ENCODE data around the gene OR51B6.
"Not testable (repeated sequence)": the region's sequence is repeated elsewhere in the genome, so short reads cannot be mapped to it uniquely, and the experiment has no call there.

OR51B6 gene, protein sequence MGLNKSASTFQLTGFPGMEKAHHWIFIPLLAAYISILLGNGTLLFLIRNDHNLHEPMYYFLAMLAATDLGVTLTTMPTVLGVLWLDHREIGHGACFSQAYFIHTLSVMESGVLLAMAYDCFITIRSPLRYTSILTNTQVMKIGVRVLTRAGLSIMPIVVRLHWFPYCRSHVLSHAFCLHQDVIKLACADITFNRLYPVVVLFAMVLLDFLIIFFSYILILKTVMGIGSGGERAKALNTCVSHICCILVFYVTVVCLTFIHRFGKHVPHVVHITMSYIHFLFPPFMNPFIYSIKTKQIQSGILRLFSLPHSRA

DNA sequence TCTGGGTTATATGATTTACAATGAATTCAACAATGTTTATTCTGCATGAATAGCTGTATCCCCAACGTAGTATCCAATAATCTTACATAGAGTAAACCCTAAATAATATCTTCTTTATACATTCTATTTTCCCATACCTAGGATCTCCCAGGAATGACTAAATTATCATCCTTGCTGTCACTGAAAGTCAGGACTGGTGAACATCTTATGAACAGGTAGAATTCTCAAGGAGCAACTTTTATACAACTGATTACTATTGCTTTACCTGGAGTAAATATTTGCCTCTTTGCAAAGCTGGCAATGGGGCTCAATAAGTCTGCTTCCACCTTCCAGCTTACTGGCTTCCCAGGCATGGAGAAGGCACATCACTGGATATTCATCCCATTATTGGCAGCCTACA is at the start of gene OR51B6:
TSS of gene OR51B6 (plus strand) at position 301 of the 400 bp plus-strand sequence. CDS start at position 301, 0 bp downstream.
- no peak for DNase-seq

DNA sequence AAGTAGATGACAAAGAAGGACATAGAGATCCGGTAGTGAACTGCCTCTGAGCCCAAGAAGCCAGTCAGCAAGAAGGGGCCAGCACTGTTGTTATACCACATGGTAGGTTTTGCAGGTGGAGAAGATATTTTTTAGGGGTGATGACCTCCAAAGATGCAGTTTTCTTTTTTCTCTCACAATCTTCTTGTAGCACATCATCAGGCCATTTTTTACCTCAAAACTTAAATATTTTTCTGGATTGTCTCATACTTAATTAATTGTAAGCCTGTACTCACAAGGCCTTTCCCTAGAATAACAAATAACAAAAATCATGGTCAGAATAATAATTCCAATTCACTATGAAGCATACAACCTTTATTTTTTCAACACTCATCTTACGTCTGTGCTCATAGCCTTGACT is 49.5 kb upstream of the OR51B6 start, which contains the start of gene OR51B4:
TSS of gene OR51B4 (minus strand) at position 101 of the 400 bp plus-strand sequence. CDS start at position 101, 0 bp downstream.
- no peak for DNase-seq

DNA sequence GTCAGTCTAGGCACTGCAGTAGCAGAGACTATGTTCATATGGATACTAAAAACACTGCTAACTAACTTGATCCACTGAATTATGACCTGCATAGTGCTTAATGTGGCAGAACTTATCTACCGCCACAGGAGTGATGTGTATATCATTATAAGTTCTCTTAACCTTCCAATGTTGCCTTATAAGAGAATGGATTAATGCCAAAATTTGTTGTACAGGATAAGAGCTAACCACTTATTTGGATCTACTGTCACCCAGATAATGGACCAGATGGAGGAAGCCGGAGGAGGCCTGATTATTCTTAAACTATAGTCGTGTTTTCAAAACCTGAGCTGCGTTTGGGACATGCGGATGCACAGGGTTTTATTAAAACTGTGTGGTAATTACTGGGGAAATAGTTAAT is 47.7 kb upstream of the OR51B6 start:
- no peak for DNase-seq

DNA sequence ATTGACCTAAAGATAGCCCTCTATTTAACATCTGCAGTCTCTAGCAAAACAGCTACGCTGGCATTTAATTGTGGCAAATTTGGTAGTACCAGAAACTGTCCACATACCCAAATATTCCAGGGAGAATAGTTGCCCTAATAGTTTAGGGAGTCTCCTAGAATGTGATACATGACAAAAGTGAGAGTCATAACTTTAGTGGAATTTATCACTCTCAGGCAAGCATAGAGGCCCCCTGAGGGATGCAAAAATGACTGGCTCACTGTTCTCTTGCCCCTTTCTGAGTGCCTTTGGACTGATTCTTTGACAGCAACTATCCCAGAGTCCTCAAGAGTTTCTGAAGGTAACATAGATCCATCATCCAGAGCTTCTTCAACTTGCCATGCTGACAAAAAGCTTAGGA is 47.3 kb upstream of the OR51B6 start:
- DNase-seq, result no peak

DNA sequence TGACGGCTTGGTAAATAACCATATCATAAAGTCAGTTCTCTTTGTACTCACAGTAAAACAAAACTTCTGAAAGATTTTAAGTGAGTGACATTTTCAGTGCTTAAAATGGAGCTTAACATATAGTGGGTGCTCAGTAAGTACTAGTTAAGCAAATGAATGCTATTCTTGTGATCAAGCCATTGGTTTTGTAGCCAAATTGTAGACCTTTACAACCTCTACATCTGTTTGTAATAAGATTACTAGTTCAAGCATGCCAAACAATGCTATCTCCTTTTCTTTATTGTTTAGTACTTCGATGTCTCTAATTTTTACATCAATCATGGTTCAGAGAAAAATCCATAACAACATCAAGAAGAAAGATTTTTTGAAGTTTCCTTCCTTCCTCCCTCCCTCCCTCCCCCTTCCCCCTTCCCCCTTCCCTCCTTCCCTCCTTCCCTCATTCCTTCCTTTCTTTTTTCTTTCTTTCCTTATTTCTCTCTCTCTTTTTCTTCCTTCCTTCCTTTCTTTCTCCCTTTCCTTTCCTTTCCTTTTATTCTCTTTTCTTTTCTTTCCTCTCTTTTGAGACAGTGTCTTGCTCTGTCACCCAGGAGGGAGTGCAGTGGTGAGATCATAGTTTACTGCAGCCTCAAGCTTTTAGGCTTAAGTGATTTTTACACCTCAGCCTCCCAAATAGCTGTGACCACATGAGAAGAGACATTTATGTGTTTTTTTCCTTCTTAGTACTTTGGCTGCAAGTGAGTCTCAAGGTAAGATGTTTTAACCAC is 43.9 kb upstream of the OR51B6 start:
- no peak for DNase-seq

DNA sequence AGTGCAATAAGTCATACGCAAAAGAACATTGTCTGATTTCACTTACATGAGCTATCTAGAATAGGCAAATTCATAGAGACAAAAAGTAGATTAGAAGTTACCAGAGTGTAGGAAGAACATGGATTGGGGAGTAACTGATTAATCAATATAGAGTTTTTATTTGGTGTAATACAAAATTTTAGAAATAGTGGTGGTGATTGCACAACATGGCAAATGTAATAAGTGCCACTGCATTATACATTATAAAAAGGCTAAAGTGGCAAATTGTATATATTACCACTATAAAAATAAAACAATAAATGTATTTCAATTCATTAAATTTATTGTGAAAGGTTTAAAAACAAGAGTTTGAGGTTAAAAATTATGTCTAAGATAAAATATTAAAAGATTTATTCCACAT is 40.9 kb upstream of the OR51B6 start:
- DNase-seq, result no peak

DNA sequence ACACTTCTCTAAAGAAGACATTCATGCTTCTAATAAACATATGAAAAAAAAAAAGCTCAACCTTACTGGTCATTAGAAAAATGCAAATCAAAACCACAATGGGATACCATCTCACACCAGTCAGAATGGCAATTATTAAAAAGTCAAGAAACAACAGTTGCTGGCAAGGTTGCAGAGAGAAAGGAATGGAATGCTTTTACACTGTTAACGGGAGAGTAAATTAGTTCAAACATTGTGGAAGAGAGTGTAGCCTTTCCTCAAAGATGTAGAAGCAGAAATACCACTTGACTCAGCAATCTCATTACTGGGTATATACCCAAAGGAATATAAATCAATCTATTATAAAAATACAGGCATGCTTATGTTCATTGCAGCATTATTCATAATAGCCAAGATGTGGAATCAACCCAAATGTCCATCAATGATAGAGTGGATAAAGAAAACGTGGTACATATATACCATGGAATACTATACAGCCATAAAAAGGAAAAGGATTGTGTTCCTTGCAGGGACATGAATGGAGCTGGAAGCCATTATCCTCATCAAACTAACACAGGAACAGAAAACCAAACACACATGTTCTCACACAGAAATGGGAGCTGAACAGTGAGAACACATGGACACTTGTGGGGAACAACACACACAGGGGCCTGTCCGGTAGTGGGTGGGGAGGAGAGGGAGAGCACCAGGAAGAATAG is 37.8 kb upstream of the OR51B6 start:
- not testable (repeated sequence) for DNase-seq

DNA sequence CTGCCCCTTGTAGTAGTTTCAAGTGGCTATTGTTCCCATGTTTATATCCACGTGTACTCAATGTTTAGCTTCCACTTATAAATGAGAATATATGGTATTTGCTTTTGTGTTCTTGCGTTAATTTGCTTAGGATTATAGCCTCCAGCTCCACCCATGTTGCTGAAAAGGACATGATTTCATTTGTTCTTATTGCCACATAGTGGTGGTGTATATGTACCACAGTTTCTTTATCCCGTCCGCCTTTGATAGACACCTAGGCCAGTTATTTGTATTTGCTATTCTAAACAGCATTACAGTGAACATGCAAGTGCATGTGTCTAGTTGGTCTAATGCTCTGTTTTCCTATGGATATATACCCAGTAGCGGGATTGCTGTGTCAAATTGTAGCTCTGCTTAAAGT is 34.0 kb upstream of the OR51B6 start:
- no peak for DNase-seq

DNA sequence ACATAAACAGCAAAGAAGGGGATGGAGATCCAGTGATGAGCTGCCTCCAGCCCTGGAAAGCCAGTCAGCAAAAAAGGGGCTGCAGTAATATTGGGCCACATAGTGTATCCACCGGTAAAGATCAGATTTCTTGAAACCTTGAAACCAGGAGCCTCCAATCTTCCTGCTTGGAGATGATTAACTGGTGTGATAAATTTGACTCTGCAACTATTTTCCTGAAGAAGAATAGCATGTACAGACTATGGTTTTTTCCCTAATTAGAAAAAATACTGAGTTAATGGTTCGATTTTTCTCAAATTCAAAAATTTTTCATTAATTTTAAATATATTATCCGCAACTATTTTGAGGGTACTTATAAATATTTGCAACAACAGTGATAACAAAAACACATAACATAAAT is 27.1 kb upstream of the OR51B6 start, which contains the start of gene OR51B2:
TSS of gene OR51B2 (minus strand) at position 101 of the 400 bp plus-strand sequence. CDS start at position 101, 0 bp downstream.
- DNase-seq, result no peak

DNA sequence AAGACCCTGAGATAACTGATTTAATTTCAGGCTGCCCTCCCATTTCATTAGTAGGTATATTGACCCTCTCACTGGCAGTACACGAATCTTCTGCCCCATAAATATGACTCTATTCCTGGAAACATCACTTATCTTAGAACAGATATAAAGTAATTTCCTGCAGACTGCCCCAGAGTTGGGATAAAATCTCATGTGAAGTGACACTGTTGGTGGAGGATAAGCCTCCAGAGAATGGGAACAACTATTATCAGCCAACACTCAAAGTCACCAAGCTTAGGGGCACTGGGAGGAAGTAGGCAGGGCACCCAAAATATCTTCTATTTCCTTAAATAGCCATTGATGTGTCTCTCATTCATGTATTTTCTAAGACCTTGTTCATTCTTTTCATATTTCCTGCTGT is 16.1 kb upstream of the OR51B6 start:
- no peak for DNase-seq

DNA sequence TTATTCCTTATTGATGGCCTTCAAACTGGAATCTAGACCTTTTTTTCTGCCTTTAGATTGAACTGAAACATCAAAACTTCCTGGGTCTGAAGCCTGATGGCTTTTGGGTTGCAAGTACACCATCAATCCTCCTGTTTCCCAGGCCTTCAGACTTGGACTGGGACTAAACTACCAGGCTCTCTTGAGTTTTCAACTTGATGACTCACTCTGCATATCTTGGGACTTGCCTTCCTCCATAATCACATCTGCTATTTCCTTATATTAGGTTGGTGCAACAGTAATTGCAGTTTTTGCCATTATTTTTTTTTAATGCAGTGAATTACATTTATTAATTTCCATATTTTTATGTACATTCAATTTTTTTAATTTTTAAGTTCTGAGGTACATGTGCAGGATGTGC is 15.0 kb upstream of the OR51B6 start:
- DNase-seq, result no peak

DNA sequence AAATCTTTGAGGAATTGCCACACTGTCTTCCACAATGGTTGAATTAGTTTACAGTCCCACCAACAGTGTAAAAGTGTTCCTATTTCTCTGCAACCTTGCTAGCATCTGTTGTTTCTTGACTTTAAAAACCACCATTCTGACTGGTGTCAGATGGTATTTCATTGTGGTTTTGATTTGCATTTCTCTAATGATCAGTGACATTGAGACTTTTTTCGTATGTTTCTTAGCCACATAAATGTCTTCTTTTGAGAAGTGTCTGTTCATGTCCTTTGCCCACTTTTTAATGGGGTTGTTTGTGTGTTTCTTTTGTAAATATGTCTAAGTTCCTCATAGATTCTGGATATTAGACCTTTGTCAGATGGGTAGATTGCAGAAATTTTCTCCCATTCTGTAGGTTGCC is 14.1 kb upstream of the OR51B6 start:
- not testable (repeated sequence) for DNase-seq

DNA sequence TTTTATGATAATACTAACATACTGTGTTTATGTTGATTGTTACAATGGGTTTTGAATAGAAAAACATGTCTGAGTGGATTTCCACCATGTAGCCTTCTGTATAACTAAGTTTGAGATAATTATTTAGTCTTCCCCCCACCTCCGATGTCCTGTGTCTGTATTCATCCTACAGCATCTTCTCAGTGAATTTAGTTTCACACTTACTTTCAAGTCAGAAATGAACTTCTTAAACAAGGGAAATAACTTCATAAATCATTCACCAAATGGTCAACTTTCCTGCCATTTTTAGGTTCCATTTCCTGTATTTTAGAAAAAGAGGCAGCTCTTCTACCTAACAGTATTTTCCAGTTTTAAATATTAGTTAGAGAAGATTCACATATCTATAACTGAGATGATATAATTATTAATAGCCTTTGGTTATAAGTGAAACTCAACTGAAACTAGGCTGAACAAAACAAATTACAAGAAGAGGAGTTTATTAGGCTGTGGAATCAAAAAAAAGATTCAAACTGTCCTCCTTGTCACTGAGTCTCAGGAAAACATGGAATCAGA is 11.5 kb upstream of the OR51B6 start:
- DNase-seq, result no peak

DNA sequence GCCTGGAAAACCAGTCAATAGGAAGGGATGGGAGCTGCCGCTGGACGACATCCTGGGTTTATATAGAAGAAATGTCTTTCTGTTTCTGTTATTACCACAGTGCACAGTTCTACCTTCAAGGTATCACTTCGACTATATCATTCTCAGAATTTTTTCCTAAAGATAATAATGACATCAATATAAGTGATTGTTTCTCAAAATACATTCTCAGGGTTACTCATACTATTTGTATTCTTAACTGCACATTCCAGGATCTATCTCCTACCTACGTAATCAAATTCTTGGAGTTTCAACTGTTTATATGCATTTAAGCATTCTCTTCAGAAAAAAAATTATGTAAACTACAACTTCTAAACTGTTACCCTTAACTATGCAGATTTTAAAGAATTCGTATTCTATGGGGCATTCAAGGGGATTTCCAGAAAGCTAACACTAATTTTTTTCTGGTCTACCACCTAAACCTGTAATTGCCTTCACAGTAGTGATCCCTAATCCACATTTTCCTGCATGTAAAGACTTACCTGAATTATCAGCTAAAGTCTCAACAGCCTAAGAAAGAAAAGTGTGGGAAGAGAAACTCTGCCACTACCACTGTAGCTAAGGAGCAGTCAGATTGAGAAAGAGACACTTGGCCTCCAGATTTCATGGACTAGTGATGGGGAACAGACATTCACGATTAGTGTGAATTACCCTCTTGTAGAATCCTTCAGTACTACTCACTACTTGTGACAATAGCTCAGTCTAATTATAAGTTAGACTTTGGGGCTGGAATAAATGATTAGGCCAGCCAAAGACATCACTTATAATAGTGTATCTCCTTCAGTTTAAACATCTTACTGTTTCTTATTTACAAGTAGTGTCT is 7.6 kb upstream of the OR51B6 start, which contains the start of gene OR51B5:
TSS of gene OR51B5 (minus strand) at position 51 of the 862 bp plus-strand sequence. CDS start at position 51, 0 bp downstream.
- DNase-seq, result no peak

DNA sequence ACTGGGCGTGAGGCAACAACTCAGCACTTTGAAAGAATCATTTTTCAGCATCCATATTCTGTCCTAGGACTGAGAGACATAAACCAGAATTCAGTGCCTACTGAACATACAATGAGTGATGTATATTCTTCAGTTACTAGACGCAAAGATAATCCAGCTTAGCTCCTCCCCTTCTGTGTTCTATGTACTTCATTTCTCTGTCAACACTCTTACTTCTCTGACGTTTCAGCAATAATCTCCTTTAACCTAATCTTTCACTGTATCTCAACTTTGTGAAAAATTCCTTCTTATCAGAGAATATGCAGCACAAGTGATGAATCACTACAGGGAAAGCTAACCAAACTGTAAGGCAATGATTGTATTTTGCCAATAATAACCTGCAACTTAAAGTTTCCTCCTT is 5.5 kb upstream of the OR51B6 start:
- DNase-seq, result no peak

DNA sequence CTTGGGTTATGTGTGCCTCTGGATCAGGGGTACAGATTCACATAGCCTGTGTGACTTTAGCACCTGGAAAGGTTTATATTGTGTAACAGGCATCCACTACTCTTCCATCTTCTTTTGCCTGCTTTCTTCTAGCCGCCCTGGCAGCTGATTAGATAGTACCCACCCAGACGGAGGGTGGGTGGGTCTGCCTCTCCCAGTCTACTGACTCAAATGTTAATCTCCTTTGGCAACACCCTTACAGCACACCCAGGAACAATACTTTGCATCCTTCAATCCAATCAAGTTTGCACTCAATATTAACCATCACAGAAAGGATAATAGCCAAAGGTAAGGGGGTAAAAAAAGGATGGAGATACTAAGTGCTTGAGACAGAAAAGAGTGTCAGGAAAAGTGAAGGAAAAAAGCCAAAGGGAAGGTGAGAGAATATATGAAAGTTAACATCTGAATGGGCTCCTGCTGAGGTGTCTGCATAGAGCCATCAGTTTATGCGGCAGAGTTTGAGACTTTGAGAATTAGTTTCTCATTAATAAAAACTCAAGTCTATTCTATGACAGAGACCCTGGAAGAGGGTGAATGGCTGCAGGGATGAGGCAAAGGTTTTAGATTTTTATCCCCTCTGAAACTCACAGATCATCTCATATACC is 2.6 kb upstream of the OR51B6 start:
- no peak for DNase-seq

DNA sequence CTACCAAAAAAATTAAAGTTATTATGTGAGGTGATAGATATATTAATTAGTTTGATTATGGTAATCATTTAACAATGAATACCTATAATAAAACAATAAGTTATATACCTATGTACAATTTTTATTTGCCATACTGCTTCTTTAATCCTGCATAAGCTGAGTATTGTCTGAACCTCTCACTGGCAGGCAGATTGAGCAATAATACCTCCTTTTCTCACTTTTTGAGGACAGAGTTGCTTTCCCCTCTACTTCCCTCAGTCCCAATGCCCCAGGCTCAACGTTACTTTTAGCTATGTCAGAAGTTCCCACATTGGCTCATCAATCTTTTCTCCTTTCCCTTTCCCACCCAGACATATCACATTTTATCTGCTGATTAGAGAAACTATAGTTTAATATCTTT is 1.8 kb upstream of the OR51B6 start:
- no peak for DNase-seq

DNA sequence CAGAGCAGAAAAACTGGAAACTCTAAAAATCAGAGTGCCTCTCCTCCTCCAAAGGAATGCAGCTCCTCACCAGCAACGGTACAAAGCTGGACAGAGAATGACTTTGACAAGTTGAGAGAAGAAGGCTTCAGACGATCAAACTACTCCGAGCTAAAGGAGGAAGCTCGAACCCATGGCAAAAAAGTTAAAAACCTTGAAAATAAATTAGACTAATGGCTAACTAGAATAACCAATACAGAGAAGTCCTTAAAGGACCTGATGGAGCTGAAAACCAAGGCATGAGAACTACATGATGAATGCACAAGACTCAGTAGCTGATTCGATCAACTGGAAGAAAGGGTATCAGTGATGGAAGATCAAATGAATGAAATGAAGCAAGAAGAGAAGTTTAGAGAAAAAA is 4.7 kb downstream of the OR51B6 start:
- not testable (repeated sequence) for DNase-seq

DNA sequence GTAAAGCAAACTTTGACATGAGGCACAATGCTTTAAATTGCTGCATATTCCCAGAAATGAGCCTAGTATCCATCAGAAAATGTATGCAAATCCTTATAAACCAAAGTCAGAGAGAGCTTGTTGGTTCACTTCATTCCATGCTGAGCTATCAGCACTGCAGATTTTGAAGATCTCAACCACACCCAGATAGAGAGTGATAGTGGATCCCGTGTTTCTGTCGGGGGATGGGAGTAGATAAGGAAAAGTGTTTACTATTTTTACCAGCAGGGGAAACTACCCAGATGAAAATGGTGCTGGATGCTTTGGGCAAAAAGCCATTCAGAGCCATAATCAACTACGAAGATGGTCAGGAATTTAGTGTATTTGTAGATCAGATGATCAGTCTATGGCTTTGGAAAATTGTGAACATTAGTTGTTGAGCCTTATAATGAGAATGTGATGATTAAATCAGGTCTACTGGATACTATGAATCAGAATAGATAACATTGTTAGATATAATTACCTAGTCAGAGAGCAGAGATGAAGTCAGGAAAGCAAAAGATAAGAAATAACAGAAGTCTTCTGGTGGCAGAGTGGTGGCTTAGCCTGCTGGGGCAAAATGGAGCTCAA is 10.8 kb downstream of the OR51B6 start:
- DNase-seq, result no peak

DNA sequence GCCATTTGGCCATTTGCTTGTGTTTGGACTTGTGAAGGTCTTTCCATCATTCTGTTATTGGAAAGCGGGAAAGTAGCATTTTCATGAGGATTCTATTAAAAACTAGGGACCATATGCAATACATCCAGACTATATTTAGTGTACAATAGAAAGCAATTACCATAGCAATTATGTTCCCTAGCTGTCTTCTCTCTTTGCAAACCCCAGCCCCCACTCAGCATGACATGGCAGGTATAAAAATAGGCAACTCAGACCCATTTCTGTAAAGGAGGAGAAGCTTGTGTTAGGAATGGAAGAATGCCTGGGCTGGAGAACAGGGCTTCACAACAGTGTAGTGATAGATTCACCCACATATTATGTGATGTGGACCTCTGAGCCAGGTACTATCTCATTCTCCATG is 12.4 kb downstream of the OR51B6 start:
- no peak for DNase-seq

DNA sequence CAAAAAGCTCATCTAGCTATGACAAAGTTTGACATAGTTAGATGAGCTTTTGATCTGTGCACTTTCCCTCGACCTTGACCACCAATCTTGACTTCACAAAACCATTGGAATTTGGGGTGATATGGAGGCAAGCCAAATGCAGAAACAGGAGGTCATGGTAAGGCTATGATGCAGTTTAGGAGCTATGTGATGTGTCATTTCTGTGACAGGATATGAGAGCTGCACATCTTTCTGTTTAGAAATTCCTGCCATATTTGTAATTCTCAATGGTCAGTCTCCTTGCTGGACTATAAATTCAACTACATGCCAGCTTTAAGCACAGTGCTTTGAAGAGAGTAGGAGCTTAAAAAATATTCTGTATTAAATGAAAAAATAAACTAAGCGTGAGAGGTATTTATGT is 12.9 kb downstream of the OR51B6 start:
- DNase-seq, result no peak
